Stimulated activated CD8-positive, alpha-beta memory T cell treated with anti-CD3 and anti-CD28 coated beads, Interleukin-2, amount 100 ng/mL, for 1 hour (primary cell): ENCODE results near the gene CCDC85C.

Experiments
- DNase-seq, 2 donors: peaks; one replicate each; pipeline ENCODE4 v3.0.0-alpha.2; 2020; ENCODE audit warnings: low read depth in 2 of 2

The CCDC85C gene

DNA sequence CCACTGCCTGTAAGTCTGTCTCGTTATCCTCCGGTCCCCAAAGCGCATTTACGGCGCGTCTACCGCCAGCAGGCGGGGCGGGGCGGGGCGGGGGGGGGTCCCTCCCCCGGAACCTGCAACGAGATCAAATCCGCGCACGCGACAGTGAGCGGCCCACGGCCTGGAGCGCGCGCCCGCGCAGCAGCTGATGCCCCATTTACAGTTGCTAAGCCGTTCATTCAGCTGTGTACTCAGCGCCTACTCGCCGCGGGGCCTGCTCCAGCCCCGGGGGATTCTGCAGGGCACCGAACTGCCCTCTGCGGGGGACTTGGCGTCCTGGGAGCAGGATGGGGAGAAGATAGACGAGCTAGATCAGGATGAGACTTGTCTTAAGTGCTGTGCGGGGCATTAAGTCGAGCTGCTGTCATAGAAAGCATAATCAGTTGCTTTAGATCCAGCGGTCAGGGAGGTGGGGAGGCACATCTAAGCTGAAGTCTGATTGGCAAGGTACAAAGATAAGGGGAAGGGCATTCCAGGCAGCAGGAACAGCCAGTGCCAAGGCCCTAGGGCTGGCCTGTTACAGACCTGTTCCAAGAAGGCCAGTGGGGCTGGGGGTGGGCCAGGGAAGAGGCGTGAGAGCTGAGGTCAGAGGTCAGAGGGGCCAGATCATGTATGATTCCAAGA, 1.4 kb upstream of the CCDC85C start:
- DNase-seq: peak; percentile 64 to 65

DNA sequence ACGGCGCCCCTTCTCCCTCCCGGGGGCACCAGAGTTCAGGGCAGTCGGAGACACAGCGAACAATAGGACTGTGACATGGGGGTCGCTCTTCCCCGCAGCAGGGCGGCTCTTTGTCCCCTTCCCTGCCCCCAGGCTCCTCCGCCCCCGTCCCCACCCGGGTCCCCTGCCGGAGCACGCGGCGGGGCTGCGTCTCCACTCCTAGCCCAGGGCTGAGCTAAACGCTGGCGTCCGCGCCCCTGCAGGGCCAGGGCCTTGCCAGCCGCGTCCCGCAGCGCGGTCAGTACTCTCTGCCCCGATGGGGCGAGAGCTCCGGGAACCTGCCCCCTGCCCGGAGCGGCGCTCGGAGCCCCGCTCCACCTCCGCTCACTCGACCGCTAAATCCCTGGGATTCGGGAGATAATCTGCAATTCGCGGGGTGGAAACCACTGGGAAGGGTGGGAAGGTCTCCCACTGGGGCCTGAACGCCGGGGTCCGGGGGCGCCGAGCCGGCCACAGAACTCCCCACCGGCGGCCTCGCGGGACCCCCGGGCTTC, 825 bp upstream of the CCDC85C start:
- DNase-seq: no peak

DNA sequence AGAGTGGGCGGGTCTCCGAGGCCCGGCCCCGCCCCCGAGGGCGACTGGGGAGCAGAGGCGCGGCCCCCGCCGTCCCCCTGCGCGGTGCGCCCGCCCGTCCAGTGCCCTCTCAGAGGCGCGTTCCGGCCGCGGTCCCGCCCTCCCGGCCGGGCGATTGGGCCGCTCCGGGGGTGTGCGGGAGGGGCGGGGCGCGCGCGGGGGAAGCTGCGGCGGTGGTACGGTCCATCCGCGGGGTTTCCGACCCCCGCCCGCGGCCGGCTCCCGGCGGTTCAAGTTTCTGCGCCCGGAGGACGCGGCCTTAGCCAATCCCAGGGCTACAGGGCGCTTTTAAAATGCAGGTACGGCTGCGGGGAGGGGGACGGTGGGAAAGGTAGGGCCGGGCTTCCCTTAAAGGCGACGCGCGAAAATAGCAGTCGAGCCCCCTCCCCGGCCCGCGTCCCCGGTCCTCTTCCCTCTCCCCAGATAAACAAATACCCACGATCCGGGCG, 315 bp upstream of the CCDC85C start:
- DNase-seq: peak; percentile 86 to 91

DNA sequence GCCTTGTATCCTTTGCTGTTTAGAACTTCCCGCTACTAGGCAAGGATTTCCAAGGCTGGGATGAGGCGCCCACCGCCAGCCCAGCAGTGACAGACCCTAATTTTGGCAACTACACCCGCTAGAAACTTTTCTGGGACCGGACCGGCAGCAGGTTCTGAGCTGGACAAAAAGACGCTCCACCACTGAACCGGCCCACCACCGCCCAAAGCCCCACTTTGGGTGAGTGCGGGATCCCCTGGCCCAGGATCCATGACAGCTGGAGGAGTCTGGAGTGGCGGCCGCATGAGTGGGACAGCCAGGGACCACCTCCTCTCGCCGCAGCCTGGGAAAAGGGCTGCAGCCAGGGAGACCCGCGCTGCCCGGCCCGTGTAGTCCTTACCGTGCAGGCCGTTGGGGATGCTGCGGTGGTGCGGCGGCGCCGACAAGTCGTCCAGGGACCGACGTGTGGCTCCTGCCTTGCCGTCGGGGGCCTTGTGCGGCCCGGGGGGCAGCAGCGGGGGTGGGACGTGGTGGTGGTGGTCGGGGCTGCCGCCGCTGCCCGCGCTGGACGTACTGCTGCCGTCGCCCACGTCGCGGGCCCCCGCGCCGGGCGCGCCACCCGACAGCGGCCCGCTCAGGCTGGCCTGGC, 1.1 kb downstream of the CCDC85C start:
- DNase-seq: no peak

DNA sequence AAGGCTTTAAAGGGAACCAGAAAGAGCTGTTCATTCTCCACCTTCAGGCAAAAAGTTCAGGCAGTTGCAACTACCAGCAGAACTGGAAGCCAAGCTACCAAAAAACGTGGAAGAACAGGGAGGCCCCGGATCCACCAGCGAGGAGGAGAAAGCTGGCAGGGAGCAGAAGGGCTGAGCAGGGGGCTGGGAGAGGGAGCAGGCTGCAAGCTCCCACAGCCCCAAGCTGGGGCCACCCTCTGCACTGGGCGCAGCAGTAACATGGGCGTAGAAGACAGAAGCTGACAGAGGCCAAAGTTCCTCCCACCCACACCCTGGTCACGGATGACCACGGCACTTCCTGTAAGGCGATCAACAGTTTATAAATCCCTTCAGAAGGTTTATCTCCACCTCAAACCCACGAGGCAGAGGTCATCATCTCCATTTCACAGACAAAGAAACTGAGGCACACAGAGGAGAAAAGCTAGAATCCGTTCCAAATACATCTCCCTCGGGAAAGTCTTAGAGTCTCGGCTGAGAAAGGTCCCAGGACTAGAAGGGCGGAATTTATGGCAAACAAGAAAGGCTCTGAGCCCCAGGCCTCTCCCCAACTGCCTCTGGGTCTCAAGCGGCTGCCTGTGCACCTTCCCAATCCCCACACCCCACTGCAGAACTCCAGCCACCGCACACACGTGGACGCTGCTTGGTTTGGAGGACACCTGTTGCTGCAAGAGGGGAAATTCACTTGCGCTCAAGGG, 1.8 kb downstream of the CCDC85C start:
- no peak for DNase-seq

DNA sequence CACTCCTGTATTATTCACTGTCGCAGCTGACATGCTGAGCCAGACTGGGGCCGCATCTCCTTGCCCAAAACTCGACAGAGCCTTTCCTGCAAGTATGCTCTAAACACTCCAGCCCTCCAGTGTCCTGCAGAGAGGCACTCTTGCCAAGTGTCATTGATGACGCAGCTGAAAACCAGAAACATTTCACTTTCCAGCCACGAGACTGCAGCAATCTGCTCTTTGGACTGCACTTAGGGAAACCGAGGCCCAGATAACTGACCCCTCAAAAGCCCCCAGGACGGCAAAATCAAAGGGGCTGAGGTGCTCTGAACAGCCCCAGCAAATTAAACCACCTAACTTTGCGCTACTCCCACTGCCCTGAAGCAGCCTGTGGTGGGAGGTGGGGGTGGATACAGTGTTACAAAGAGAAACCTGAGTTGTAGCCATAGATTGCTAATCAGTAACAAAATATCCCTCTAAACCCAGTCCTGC, 2.6 kb downstream of the CCDC85C start:
- no peak for DNase-seq

DNA sequence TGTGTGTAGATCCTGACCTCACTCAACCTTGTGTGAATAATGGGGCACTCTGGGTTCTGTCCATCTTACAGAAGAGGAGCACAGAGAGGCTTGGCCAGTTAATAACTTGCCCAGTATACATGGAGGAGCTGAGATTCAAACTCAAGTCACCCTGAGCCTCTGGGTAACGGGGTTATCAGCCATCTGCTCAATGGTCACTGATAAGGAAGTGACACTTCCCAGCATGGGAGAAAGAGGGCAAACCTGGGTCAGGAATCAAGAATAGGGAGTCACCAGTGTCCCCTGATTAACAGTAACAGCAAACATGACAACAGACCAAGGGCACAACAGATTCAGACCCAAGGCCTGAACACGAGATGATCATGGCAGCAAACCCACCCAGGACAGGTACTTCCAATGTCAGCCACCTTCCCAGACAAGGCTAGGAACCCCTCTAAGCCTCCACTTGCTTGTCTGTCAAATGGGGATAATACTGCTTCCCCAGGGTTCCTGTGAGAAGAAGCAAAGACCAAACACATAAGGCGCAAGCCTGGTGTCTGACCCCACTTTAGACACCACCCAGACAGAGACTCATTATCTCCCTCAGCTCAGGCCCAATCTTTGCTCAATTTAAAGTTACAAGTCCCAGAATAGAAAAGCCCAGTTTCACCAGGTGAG, 3.6 kb downstream of the CCDC85C start:
- no peak for DNase-seq

DNA sequence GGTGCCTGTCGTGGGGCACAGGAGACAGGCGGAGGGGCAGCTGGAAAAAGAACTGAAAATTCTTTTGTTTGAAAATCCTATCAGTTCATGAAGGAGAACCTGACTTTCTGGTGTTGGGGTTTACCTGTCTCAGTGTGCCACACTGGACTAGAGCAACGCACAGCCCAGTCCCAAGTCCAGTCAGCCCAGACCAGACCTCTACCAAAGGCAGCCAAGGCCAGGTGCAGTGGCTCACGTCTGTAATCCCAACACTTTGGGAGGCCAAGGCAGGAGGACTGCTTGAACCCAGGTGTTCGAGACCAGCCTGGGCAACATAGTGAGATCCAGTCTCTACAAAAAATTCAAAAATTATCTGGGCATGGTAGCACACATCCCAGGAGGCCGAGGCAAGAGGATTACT, 4.6 kb downstream of the CCDC85C start:
- no peak for DNase-seq

DNA sequence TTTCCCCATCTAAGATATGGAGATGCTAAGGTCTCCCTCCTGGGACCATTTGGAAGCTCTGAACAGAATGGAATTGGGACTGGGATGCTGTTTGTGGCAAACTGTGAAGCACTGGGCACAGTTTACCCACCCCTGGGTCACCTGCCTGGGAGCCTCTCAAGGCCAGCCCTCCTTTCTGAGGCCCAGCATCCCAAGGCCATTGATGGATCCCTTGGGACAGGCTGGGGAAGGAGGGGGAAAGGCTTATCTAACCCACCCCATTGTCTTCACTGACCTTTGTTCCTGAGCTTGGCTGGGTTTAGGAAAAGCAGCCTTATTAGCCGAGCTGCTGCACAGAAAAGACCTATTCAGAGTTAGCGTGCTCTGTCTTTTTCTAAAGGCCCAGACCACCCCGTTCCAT, 5.2 kb downstream of the CCDC85C start:
- no peak for DNase-seq

DNA sequence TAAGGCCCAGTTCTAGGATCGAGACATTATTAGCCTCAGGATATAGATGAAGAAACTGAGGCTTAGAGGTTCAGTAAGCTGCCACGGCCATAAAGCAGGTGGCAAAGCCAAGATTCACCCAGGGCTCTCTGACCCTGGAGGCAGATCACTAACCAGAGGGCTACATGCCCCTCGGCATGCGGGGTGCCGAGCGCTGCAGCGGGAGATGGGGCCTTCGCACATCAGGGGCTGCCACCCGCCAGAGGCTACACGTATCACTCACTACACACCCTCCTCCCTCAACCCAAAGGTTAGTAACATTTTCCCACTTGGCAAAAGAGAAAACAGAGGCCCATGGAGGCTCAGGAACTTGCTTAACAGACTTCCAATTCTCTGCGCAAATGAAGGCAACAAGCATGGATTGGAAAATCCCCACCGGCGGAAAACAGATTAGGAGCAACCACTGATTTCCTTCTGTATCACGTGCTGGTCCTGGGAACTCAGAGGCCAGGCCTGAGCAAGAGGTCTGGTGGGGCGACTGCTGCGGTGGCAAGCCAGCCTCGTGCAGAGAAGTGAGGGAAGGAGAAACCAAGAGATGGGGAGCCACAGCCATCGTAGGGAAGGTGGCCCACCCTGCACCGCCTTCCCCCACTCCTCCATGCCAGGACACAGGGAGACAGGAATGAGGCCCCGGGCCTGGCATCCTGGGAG, 6.0 kb downstream of the CCDC85C start:
- no peak for DNase-seq

DNA sequence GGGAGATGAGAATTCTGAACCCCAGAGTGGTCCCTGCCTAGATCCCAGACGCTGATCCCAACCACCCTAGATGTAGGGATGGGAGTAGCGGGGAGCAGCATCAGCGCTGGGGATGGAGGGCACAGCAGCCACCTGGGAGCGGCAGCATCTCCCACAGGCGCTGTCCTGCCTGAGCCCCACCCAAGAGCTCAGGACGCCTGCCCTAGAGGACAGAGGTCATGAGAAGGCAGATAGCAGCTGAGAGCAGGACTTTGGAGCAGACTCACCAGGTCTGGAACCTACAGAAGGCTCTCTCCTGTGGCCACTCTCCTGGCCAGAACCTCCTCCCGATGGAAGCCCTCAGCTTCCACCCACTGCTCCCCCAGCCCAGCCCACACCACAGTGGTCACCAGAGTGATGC, 7.2 kb downstream of the CCDC85C start:
- no peak for DNase-seq

DNA sequence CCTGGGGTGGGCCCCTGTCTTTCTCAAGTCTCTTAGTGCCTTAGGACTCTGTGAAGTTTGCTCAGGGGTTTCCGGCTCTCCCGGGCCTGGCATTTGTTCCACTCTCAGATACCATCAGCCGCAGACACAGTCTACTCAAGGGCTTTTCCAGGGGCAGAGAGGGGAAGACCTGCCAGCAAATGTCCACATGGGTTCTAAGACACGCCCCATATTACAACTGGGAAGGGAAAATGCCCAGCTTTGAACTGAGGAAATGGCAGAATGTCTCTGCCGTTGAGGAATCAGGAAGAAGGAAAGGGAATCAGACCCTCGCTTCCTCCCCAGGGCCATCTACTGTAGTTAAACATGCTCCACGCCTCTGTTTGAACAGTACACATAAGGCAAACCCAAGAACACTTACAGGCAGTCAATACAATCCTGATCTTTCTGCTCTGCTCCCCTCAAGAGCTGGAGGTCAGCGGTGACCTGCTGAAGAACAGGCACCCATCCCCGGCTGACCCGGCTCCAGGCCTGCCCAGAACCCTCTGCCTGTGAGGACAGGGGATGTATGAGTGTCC, 7.9 kb downstream of the CCDC85C start:
- DNase-seq: no peak

DNA sequence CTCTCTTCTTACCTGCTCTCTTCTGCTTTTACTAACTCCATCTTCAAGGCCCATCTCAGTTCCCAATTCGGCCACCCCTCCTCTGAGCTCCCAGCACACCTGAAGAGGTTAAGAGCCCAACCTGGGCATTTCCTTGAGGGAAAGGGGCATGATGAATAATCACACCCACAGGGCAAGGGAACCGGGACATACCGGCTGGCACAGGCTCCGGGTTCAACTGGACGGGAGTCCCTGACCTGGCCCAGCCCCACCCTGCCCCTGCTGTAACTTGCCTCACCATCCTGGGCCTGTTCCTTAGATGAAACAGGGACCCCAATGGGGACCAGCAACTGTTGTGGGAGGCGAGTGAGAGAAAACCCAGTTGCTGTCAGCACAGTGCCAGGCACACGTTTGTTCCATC, 8.5 kb downstream of the CCDC85C start:
- DNase-seq: no peak

DNA sequence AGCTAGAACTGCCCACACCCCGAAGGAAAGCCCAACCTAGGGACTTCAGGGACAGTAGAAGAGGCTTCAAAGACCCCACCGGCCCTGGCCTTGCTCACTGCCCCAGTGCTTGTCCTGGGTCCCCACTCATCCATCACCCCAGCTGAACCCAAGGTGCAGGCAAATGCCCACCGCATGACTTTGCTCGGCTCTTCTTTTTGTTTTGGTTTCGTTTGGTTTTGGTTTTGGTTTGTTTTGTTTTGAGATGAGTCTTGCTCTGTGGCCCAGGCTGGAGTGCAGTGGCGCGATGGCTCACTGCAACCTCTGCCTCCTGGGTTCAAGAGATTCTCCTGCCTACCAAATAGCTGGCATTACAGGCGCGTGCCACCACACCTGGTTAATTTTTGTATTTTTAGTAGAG, 9.0 kb downstream of the CCDC85C start:
- DNase-seq: no peak

DNA sequence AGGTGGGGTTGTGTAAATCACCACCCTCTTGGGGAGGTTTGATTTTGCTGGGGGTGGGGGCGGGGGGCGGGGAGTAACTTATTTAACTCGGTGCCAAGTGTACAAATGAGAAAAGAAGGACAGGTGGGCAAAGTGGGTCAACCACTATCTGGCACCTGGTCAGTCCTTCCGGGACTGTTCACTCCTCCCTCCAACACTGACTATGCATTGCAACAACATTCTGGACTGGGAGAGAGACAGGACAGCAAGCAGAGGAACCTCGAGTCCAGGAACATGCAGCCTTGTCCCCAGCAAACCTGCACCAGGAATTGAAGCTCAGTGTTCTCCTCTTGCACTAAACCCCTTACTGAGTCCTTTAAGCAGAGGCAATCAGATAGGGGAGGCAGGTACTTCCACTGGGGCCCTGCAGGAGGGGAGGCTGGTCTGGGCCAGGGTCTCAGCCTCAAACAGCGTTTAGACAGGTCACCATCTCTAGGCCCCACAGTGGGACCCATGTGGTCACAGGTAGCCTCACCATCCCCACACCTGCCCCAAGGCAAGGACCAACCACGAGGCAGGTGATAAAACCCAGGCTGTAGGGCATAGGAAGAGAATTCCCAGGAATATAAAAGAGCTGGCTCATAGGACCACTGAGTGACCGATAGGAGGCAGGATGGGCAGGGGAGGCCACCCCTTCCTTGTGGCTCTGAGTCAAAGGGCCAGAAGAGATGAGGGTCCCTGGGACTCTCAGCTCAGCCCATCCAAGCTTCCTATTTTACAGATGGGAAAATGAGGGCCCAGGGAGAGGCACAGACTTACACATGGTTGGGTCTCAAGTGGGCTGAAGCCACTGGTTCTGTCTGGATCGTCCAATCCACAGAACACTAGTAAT, 9.8 kb downstream of the CCDC85C start:
- no peak for DNase-seq

DNA sequence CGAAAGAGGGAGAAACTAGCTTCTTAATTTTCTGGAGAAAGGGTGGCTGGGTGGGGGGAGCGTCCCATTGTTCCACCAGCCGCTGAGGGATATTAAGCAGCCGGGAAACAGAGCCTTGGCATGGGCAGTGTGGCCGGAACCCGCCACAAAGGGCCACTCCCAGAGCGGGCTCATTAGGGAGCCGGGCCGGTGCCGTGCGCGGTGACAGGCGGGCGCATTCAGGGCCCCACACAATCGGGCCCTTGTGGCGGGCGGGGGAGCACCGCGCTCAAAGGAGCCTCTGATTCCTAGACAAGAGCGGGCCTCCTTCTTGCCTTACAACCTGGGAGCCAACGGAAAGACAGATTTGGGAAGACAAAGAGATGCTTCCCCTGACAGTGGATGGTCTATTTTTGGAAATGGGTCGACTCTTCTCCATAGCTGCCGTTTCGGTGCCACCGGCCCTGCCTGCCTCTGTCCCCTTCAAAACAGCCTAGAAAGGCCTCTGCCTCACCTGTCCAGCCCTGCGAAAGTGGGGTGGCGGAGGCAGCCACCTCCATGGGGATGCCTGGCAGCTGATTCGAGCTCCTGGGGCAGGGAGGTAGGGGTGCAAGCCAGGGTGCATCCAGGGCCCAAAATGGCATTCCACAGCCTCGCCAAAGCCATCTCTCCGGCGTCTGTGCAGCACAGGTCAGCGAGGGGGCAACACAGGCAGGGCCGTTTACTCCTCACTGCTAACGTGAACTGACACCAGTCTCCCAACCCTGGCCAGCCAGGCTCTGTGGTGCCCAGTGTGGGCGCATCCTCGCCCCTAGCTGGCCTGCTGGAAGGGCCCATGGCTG, 10.9 kb downstream of the CCDC85C start:
- DNase-seq: no peak

DNA sequence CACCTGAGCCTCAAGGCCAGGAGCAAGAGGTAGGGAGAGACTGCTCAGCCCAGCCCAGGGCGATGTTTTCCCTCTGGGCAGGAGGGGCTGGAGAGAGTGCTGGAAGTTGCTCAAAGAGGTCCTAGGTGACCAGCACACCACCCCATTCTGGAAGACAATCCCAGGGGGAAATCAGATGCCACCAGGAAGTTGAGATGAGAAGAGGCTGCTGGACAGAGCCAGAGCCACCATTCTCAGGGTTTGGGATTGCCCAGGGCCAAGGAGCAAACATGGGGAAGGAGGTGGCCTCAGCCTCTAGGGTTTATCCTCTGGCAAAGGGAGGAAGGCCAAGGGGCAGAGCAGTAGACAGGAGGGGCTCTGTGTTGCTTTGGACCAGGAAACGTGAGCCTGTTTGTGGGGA, 11.6 kb downstream of the CCDC85C start:
- no peak for DNase-seq

DNA sequence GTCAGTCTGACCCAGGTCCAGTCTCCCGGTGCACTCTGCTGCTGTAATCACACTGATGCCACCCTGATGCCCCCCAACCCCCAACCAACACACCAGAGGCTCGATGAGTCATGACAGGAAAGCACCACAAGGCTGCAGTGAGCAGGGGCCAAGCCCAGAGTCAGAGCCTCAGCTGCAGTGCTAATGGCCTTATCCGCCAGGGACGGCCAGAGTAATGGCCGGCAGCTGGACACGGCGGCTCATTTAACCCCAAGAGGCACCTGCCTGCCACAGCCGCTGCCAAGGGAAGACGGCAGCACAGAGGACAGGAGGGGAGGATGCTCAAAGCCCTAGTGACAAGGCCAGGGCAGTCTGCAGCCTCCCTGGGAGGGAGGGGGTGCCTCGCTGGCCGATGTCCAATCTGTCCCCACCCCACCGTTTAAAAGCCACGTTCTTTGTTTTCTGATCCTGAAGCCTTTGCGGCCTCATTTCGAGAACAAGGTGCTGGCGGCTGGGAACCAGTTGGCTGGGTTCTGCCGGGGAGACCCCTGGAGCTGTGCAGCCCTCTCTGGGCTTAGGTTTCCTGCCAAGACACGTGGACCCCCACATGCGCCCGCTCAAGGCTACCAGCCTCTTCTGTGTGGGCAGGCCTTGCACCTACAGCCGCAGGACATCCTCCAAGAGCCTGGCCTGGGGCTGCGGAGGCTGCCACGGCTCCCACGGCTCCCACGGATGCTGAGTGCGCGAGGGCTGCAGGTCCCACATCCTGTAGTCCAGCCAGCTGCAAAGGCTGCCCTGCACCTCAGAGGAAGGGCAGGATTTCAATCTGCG, 13.1 kb downstream of the CCDC85C start:
- no peak for DNase-seq
